CD4-positive, alpha-beta T cell treated with Interleukin-6 at 100 ng/mL for 8 hours (primary cell): Measurements from ENCODE around the gene MYO15A.

Experiments
- DNase-seq: peaks from one replicate; pipeline ENCODE4 v3.0.0-alpha.2; 2020; ENCODE audit warnings: mixed read lengths, low spot score

MYO15A gene

GRCh38 chr17:18224053-18224386, 115.5 kb downstream of the MYO15A start:
- DNase-seq = no peak

GRCh38 chr17:18224387-18225120, 116.0 kb downstream of the MYO15A start:
- DNase-seq = no peak

- peak; percentile 95 for DNase-seq
Measured at GRCh38 chr17:18225121-18225641, 116.6 kb downstream of the MYO15A start, which contains the start of gene LLGL1. Gene LLGL1, plus strand, starts transcription at chr17:18225635. Its CDS starts 48 bp downstream, at chr17:18225683.

GRCh38 chr17:18225642-18226283, 117.2 kb downstream of the MYO15A start:
- DNase-seq = no peak

- no peak for DNase-seq
Measured at GRCh38 chr17:18226284-18226945, 117.9 kb downstream of the MYO15A start.

GRCh38 chr17:18227635-18228034, 119.1 kb downstream of the MYO15A start:
- DNase-seq = no peak

- no peak for DNase-seq
Measured at GRCh38 chr17:18228176-18228682, 119.7 kb downstream of the MYO15A start.

- DNase-seq = no peak
Measured at GRCh38 chr17:18229254-18229653, 120.7 kb downstream of the MYO15A start.
